H9 (cell line): Measurements from ENCODE around the gene PCDHGA2. TPM values are rescaled to one million over a fixed set of nuclear protein-coding genes. Genes with fewer than 3 reads are reported as not detected.

ENCODE experiments used
- DNase-seq: peaks from one replicate; pipeline ENCODE4 v3.0.0-alpha.2; 2017
- H2AFZ ChIP-seq: one replicate; pipeline ENCODE4 v1.6.1; 2013; ENCODE audit warnings: mild to moderate bottlenecking, low read length, control low read depth, moderate library complexity
- H2AK5ac ChIP-seq: 2 replicates; pipeline ENCODE4 v1.6.1; 2013; ENCODE audit warnings: low read length, control low read depth, mixed read lengths; ENCODE audit not compliant: insufficient read length
- H2BK120ac ChIP-seq: one replicate; pipeline ENCODE4 v1.6.1; 2013; ENCODE audit warnings: low read depth, mild to moderate bottlenecking, low read length, control low read depth, inconsistent platforms; ENCODE audit not compliant: poor library complexity, severe bottlenecking
- H2BK12ac ChIP-seq: 2 replicates; pipeline ENCODE4 v1.6.1; 2013; ENCODE audit warnings: low read length, control low read depth, mixed read lengths, low read depth; ENCODE audit not compliant: insufficient read length
- H2BK15ac ChIP-seq: 2 replicates; pipeline ENCODE4 v1.6.1; 2013; ENCODE audit warnings: low read depth, low read length, control low read depth
- H2BK20ac ChIP-seq: one replicate; pipeline ENCODE4 v1.6.1; 2013; ENCODE audit warnings: low read depth, mild to moderate bottlenecking, low read length, control low read depth, inconsistent platforms; ENCODE audit not compliant: poor library complexity, severe bottlenecking
- H2BK5ac ChIP-seq: 2 replicates; pipeline ENCODE4 v1.6.1; 2013; ENCODE audit warnings: low read length, control low read depth, mixed read lengths; ENCODE audit not compliant: insufficient read length
- H3K14ac ChIP-seq: 2 replicates; pipeline ENCODE4 v1.6.1; 2013; ENCODE audit warnings: low read length, control low read depth; ENCODE audit not compliant: insufficient read depth
- H3K18ac ChIP-seq: 2 replicates; pipeline ENCODE4 v1.6.1; 2013; ENCODE audit warnings: low read depth, mild to moderate bottlenecking, mixed read lengths, low read length, control low read depth; ENCODE audit not compliant: insufficient read length
- H3K23ac ChIP-seq: 2 replicates; pipeline ENCODE4 v1.6.1; 2013; ENCODE audit warnings: low read length, control low read depth, mixed read lengths, low read depth; ENCODE audit not compliant: insufficient read length
- H3K23me2 ChIP-seq: 2 replicates; pipeline ENCODE4 v1.6.1; 2013; ENCODE audit warnings: low read depth, mild to moderate bottlenecking, mixed read lengths, low read length, control low read depth; ENCODE audit not compliant: insufficient read length, poor library complexity, severe bottlenecking
- H3K27ac ChIP-seq: 2 replicates; pipeline ENCODE4 v1.5.1; 2013; ENCODE audit warnings: low read length, control low read depth, mixed read lengths, low read depth; ENCODE audit not compliant: insufficient read length
- H3K27me3 ChIP-seq: 2 replicates; pipeline ENCODE4 v1.6.1; 2013; ENCODE audit warnings: low read length, control low read depth, inconsistent platforms; ENCODE audit not compliant: insufficient read depth
- H3K4ac ChIP-seq: 2 replicates; pipeline ENCODE4 v1.6.1; 2013; ENCODE audit warnings: low read depth, mild to moderate bottlenecking, control low read depth, inconsistent platforms, low read length, moderate library complexity
- H3K4me1 ChIP-seq: 2 replicates; pipeline ENCODE4 v1.6.1; 2013; ENCODE audit warnings: low read length, control low read depth, inconsistent platforms; ENCODE audit not compliant: insufficient read depth
- H3K4me2 ChIP-seq: 2 replicates; pipeline ENCODE4 v1.6.1; 2013; ENCODE audit warnings: low read length, control low read depth, mixed read lengths; ENCODE audit not compliant: insufficient read length, insufficient read depth
- H3K56ac ChIP-seq: 2 replicates; pipeline ENCODE4 v1.6.1; 2013; ENCODE audit warnings: low read depth, mild to moderate bottlenecking, mixed read lengths, low read length, control low read depth; ENCODE audit not compliant: insufficient read length
- H3K79me1 ChIP-seq: 2 replicates; pipeline ENCODE4 v1.6.1; 2013; ENCODE audit warnings: low read depth, mild to moderate bottlenecking, moderate library complexity, low read length, control low read depth, inconsistent platforms; ENCODE audit not compliant: insufficient read depth, poor library complexity, severe bottlenecking
- H3K79me2 ChIP-seq: 2 replicates; pipeline ENCODE4 v1.6.1; 2013; ENCODE audit warnings: low read length, control low read depth, inconsistent platforms; ENCODE audit not compliant: insufficient read depth
- H3K9ac ChIP-seq: 2 replicates; pipeline ENCODE4 v1.6.1; 2013; ENCODE audit warnings: low read length, control low read depth, mixed read lengths; ENCODE audit not compliant: insufficient read length; ENCODE audit errors: extremely low read depth
- H3K9me3 ChIP-seq: one replicate; pipeline ENCODE4 v1.6.1; 2013; ENCODE audit warnings: low read depth, low read length, inconsistent platforms; ENCODE audit not compliant: control insufficient read depth
- H3T11ph ChIP-seq: one replicate; pipeline ENCODE4 v1.6.1; 2013; ENCODE audit warnings: mild to moderate bottlenecking, low read length, control low read depth, inconsistent platforms
- H4K20me1 ChIP-seq: one replicate; pipeline ENCODE4 v1.6.1; 2013; ENCODE audit not compliant: control insufficient read depth, insufficient read length, insufficient read depth
- H4K5ac ChIP-seq: 2 replicates; pipeline ENCODE4 v1.6.1; 2013; ENCODE audit warnings: low read depth, mild to moderate bottlenecking, mixed read lengths, low read length, control low read depth; ENCODE audit not compliant: insufficient read length
- H4K8ac ChIP-seq: replicated peaks from 2 replicates; pipeline ENCODE4 v1.6.1; 2013; ENCODE audit warnings: low read length, control low read depth, mixed read lengths, low read depth; ENCODE audit not compliant: insufficient read length
- H4K91ac ChIP-seq: 2 replicates; pipeline ENCODE4 v1.6.1; 2013; ENCODE audit warnings: low read depth, mild to moderate bottlenecking, moderate library complexity, mixed read lengths, low read length, control low read depth; ENCODE audit not compliant: insufficient read length
- H3K27ac Mint-ChIP-seq, 3 experiments: 2 replicates in 2 of 3; 3 replicates in 1 of 3; pipeline ENCODE4 v1.8.0; 2020 to 2021; ENCODE audit warnings: mixed read lengths in 3 of 3, mild to moderate bottlenecking in 1 of 3, moderate library complexity in 1 of 3
- H3K27me3 Mint-ChIP-seq: 2 replicates; pipeline ENCODE4 v1.8.0; 2021; ENCODE audit warnings: low read depth, mild to moderate bottlenecking, moderate library complexity, mixed read lengths
- H3K36me3 Mint-ChIP-seq, 3 experiments: 2 replicates in 2 of 3; 3 replicates in 1 of 3; pipeline ENCODE4 v1.8.0; 2020 to 2021; ENCODE audit warnings: low read depth in 3 of 3, mixed read lengths in 3 of 3; ENCODE audit not compliant: insufficient read depth in 1 of 3
- H3K4me1 Mint-ChIP-seq, 2 experiments: 2 replicates each; pipeline ENCODE4 v1.8.0; 2020; ENCODE audit warnings: mixed read lengths in 2 of 2
- H3K4me3 Mint-ChIP-seq, 2 experiments: 2 replicates in 1 of 2; 3 replicates in 1 of 2; pipeline ENCODE4 v1.8.0; 2020 to 2021; ENCODE audit warnings: mild to moderate bottlenecking in 2 of 2, mixed read lengths in 2 of 2, moderate library complexity in 1 of 2
- H3K9me3 Mint-ChIP-seq, 2 experiments: 2 replicates in 1 of 2; 3 replicates in 1 of 2; pipeline ENCODE4 v1.8.0; 2020; ENCODE audit warnings: mild to moderate bottlenecking in 2 of 2, mixed read lengths in 2 of 2, moderate library complexity in 1 of 2
- CTCF ChIP-seq: fragments of 200-600 bp; sonication (generic); conservative IDR thresholded peaks from 3 replicates; pipeline ENCODE4 v1.8.0; 2021; ENCODE audit warnings: antibody characterized with exemption, mild to moderate bottlenecking
- WGBS: extraction: QIAGEN DNeasy Blood & Tissue Kit; methylation state at CpG from one replicate; pipeline ENCODE4 v1.1.7; 2013; ENCODE audit warnings: missing lambda C conversion rate, low lambda C conversion rate, mixed read lengths; ENCODE audit not compliant: insufficient read length; ENCODE audit errors: extremely low coverage; 5-methylcytosine and 5-hydroxymethylcytosine counted together
- total RNA-seq: library from RNA; stranded (reverse); gene quantifications from 2 replicates; pipeline ENCODE4 v1.2.1, GENCODE V29; 2021

Gene PCDHGA2
- total RNA-seq, 1 experiment from 2014 or later, result 0.90 TPM

DNA sequence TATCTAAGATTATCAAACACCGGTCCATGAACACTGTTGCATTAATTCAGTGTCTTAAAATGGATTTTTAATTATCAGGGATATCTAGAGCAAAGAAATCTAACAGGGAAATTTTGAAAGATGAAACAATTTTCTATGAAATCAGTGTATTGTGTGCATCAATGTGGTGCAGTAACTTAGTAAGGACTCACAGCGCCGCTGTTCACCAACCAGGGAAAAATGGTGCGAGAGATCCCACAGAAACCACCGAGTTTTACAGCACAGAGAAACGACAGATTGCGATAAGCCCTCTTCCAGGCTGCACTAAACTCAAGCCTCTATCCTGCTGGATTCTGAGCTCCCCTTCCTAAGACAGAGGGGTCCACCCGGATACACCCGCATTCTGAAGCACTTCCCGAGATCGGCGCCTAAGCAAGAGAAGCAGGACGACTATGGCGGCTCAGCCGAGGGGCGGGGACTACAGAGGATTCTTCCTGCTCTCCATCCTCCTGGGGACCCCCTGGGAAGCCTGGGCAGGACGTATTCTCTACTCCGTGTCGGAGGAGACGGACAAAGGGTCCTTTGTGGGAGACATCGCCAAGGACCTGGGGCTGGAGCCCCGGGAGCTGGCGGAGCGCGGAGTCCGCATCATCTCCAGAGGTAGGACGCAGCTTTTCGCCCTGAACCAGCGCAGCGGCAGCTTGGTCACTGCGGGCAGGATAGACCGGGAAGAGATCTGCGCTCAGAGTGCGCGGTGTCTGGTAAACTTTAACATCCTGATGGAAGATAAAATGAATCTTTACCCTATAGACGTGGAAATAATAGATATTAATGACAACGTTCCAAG is 44.1 kb downstream of the PCDHGA2 start, which contains the start of gene PCDHGA7:
Gene PCDHGA7 (plus strand): TSS at position 274 of the 826 bp plus-strand sequence. CDS start 158 bp downstream, at position 432.
- no peak within 1 kb of the TSS for H3T11ph ChIP-seq
- no peak within 1 kb of the TSS for H4K91ac ChIP-seq
- TF ChIP-seq CTCF, result no peak
- H4K8ac ChIP-seq, result no peak within 1 kb of the TSS
- no peaks in the 10 kb centered on the region for H3K4me1 ChIP-seq
- H3K27ac ChIP-seq, result no peak within 1 kb of the TSS
- no peaks in the 10 kb centered on the region for H3K27me3 ChIP-seq
- no peak within 1 kb of the TSS for H3K23ac ChIP-seq
- Mint-ChIP-seq H3K36me3 (peaks cover 12 to 34% (median 22%) of the 10 kb centered on the region in 3 experiments; a peak in 6 of 7 replicates), H3K4me3 (no peak within 1 kb of the TSS), H3K9me3 (peaks cover 66% of the 10 kb centered on the region in 2 experiments), H3K27ac (no peak within 1 kb of the TSS), H3K27me3 (peaks cover 5% of the 10 kb centered on the region; the same call in 1 of the 2 replicates), H3K4me1 (no peaks in the 10 kb centered on the region)
- no peak within 1 kb of the TSS for H2BK12ac ChIP-seq
- H3K4me2 ChIP-seq, result no peak within 1 kb of the TSS
- no peak within 1 kb of the TSS for H3K4ac ChIP-seq
- H3K9me3 ChIP-seq, result peaks cover 21% of the 10 kb centered on the region
- H2AK5ac ChIP-seq, result no peak within 1 kb of the TSS
- no peaks in the 10 kb centered on the region for H4K20me1 ChIP-seq
- no peak within 1 kb of the TSS for H3K14ac ChIP-seq
- H3K56ac ChIP-seq, result no peak within 1 kb of the TSS
- H4K5ac ChIP-seq, result no peak within 1 kb of the TSS
- H3K23me2 ChIP-seq, result no peaks in the 10 kb centered on the region
- H2BK15ac ChIP-seq, result no peak within 1 kb of the TSS
- H2BK20ac ChIP-seq, result no peak within 1 kb of the TSS
- H3K18ac ChIP-seq, result no peak within 1 kb of the TSS
- no peaks in the 10 kb centered on the region for H3K79me2 ChIP-seq
- H2BK5ac ChIP-seq, result no peak within 1 kb of the TSS
- H2AFZ ChIP-seq, result no peak within 1 kb of the TSS
- no peak within 1 kb of the TSS for H3K9ac ChIP-seq
- H3K79me1 ChIP-seq, result no peaks in the 10 kb centered on the region
- WGBS, result no CpG with 5 or more reads among the region's 37 CpGs
- H2BK120ac ChIP-seq, result no peak within 1 kb of the TSS
- no peak for DNase-seq
